A673 (cell line): ENCODE results near the gene SLC9A5. TPM values are rescaled to one million over a fixed set of nuclear protein-coding genes. Genes with fewer than 3 reads are reported as not detected.

Source experiments
- BruUV-seq: library from RNA; stranded (reverse); fragments of 400-500 nt; replicated peaks from 2 replicates; lab custom pipeline; 2021; lab: Mats Ljungman, UMichigan
- CTCF ChIA-PET: fragments of 300-600 bp; sonication (Branson Sonifier 250); formaldehyde crosslinking; loops from one replicate; lab custom pipeline; 2022; ENCODE audit warnings: antibody characterized with exemption; lab: Charles Lee
- POLR2A ChIA-PET: fragments of 300-600 bp; sonication (Branson Sonifier 250); formaldehyde crosslinking; loops from one replicate; lab custom pipeline; 2022; ENCODE audit warnings: antibody characterized with exemption; ENCODE audit not compliant: low non-redundant PET; lab: Charles Lee
- DNase-seq: peaks from one replicate; pipeline ENCODE4 v3.0.0-alpha.2; 2015; ENCODE audit warnings: low spot score
- H3K27ac ChIP-seq: fragments of 200-600 bp; sonication (generic); 2 replicates; pipeline ENCODE4 v1.5.1; 2016; ENCODE audit warnings: mixed run types, low read depth, mild to moderate bottlenecking, mixed read lengths, antibody characterized with exemption, low read length; ENCODE audit not compliant: poor library complexity, severe bottlenecking
- H3K27me3 ChIP-seq: fragments of 200-600 bp; sonication (generic); replicated peaks from 2 replicates; pipeline ENCODE4 v1.6.1; 2017; ENCODE audit warnings: mixed run types, low read depth, mild to moderate bottlenecking, mixed read lengths, antibody characterized with exemption, low read length; ENCODE audit not compliant: insufficient read depth, poor library complexity
- H3K36me3 ChIP-seq: fragments of 200-600 bp; sonication (generic); 2 replicates; pipeline ENCODE4 v1.6.1; 2016; ENCODE audit warnings: mixed run types, mild to moderate bottlenecking, mixed read lengths, antibody characterized with exemption, low read length; ENCODE audit not compliant: insufficient read depth, poor library complexity, severe bottlenecking
- H3K4me1 ChIP-seq: fragments of 200-600 bp; sonication (generic); 2 replicates; pipeline ENCODE4 v1.6.1; 2017; ENCODE audit warnings: mixed run types, mild to moderate bottlenecking, mixed read lengths, antibody characterized with exemption, low read length; ENCODE audit not compliant: insufficient read depth, poor library complexity, severe bottlenecking
- H3K4me3 ChIP-seq: fragments of 200-600 bp; sonication (generic); 2 replicates; pipeline ENCODE4 v1.5.1; 2016; ENCODE audit warnings: low read depth, mixed run types, mild to moderate bottlenecking, mixed read lengths, low read length; ENCODE audit not compliant: poor library complexity, severe bottlenecking
- H3K9me3 ChIP-seq: fragments of 200-600 bp; sonication (generic); 2 replicates; pipeline ENCODE4 v1.6.1; 2016; ENCODE audit warnings: mixed run types, low read depth, mild to moderate bottlenecking, mixed read lengths, antibody characterized with exemption, low read length; ENCODE audit not compliant: poor library complexity, severe bottlenecking
- CTCF ChIP-seq: fragments of 300-800, 200-600 bp; sonication (generic); conservative IDR thresholded peaks from 2 replicates; pipeline ENCODE4 v1.5.1; 2017; ENCODE audit warnings: low read depth, mild to moderate bottlenecking, antibody characterized with exemption, low read length, moderate library complexity, mixed read lengths
- EZH2 ChIP-seq: fragments of 200-600 bp; sonication (generic); IDR thresholded peaks from 2 replicates; pipeline ENCODE4 v1.6.1; 2017; ENCODE audit warnings: borderline replicate concordance, low read depth, mild to moderate bottlenecking, mixed read lengths, antibody characterized with exemption, low read length; ENCODE audit not compliant: poor library complexity, severe bottlenecking
- intact Hi-C: fragments of 100-400 bp; cut with micrococcal nuclease; formaldehyde crosslinking; loops from one replicate; pipeline ENCODE4 v1.10.0; 2022; ENCODE audit not compliant: unreplicated experiment
- total RNA-seq: library from RNA; stranded (reverse); gene quantifications from 2 replicates; pipeline ENCODE4 v1.2.3, GENCODE V29; 2021

SLC9A5 gene
- total RNA-seq, 1 experiment from 2014 or later = 2.4 TPM

GRCh38 chr16:67246081-67246755, 2.6 kb upstream of the SLC9A5 start:
- intact Hi-C loops = no loop called here
- Histone ChIP-seq H3K4me3 (peak overlapping the region; percentile 90), H3K4me1 (peaks cover 67% of the 10 kb centered on the region), H3K27ac (peak overlapping the region; percentile 79), H3K27me3 (no peaks in the 10 kb centered on the region), H3K9me3 (no peaks in the 10 kb centered on the region), H3K36me3 (no peaks in the 10 kb centered on the region)
- no TSS peak for BruUV-seq
- POLR2A ChIA-PET = no interaction called here
- peak; percentile 95 for DNase-seq
- CTCF ChIA-PET = interaction anchor here (0.5 kb wide), 1 partner anchor 93 kb away, joined by 3 read pairs; no protein-coding TSS in a partner anchor
- TF ChIP-seq EZH2 (no peak), CTCF (peak; percentile 68)

DNA sequence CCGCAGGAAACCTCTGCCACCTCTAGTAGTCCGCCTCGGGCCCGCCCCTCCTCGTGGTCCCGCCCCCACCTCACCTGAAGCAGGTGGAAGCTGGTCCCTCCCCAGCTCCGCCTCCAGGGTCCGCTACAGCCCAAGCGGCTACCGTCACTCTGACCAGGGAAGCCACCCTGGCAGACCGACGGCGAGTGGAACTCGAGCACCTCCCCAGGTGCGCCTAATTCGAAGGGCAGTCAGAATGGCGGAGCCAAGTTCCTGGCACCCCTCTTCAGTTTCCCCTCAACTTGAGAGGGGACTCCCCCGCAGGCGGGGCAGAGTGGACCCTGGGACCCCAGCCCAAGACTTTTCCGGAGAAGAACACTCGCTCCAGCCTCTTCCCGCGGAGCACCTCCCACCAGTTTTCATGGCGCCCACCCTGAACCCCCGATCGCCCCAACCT, 2.0 kb upstream of the SLC9A5 start:
- peak overlapping the region; percentile 79 for H3K27ac ChIP-seq
- H3K9me3 ChIP-seq = no peaks in the 10 kb centered on the region
- TF ChIP-seq EZH2 (no peak), CTCF (no peak)
- H3K4me1 ChIP-seq = peaks cover 61% of the 10 kb centered on the region
- DNase-seq = peak; percentile 35
- no peaks in the 10 kb centered on the region for H3K36me3 ChIP-seq
- H3K4me3 ChIP-seq = peak overlapping the region; percentile 90
- H3K27me3 ChIP-seq = no peaks in the 10 kb centered on the region
- BruUV-seq = no TSS peak
- ChIA-PET POLR2A (no interaction called here), CTCF (no interaction called here)
- intact Hi-C loops = no loop called here

DNA sequence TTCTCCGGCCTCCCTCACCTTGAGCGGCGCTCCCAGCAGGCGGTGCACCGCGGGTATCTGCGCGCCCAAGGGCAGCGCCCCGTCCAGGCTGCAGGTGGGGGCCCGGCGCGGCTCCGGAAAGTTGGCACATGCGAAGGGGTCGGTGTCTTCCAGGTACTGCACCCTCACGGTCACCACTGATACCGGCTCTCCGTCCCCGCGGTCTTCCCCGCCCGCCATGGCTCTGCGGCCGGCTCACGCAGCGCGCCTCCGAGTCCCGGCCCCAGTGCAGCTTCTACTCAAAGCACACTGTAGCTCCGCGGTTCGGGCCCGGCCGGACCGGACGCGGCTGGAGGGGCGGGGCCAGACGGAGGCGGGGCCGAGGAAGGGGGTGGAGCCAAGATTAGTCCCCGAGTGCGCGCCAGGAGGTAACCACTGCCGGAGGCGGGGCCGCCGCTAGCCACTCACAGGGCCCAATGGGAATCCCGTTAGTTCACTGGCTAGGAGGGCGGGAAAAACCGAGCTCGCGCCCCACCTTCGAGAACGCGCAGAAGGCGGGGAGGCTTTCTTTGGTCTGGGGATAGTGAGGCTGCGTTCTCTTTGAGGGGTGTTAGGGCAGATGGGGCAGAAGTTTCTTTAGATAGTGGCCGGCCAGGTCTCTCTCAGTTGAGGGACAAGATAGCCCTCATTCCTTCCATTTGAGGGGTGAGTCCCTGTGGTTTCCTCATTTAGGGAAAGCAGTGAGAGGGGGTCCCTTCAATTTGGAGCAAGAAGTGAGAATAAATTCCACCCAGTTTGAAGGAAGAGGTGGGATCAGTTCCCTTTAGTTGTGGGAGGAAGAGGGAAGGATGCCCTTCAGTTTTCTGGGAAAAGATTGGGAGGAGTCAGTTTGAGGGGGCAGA, 1.3 kb upstream of the SLC9A5 start, which contains the start of gene FHOD1:
TSS of gene FHOD1 (minus strand) at position 290 of the 881 bp plus-strand sequence. CDS start at position 219, 71 bp downstream.
- Histone ChIP-seq H3K4me1 (peaks cover 58% of the 10 kb centered on the region), H3K36me3 (no peaks in the 10 kb centered on the region), H3K27ac (peak within 1 kb of the TSS; percentile 79), H3K9me3 (no peaks in the 10 kb centered on the region), H3K27me3 (no peaks in the 10 kb centered on the region), H3K4me3 (peak within 1 kb of the TSS; percentile 90)
- TF ChIP-seq EZH2 (no peak), CTCF (no peak)
- DNase-seq = peak; percentile 98
- POLR2A ChIA-PET = interaction anchor here (0.5 kb wide), 1 partner anchor 15 kb away, joined by 4 read pairs; no protein-coding TSS in a partner anchor
- intact Hi-C loops = no loop called here
- CTCF ChIA-PET = interaction anchor here (0.6 kb wide), 1 partner anchor 180 kb away, joined by 4 read pairs; no protein-coding TSS in a partner anchor
- no TSS peak for BruUV-seq
